Transverse colon (tissue), 4 donors: ENCODE data around the gene AP3B1.

ENCODE experiments used
- CTCF ChIP-seq, 5 experiments: fragments of 200-600 bp in 3 of 5; fragments of 450-650 bp in 2 of 5; sonication (generic) in 3 of 5; IDR thresholded peaks; 1 replicate in 2 of 5; 2 replicates in 3 of 5; pipeline ENCODE4 v1.5.1; 2016 to 2017; ENCODE audit warnings: antibody characterized with exemption in 5 of 5, inconsistent platforms in 3 of 5, mild to moderate bottlenecking in 2 of 5, moderate library complexity in 1 of 5
- POLR2AphosphoS5 ChIP-seq, 3 donors: sonication (generic); formaldehyde crosslinking; IDR thresholded peaks; one replicate each; pipeline ENCODE4 v1.6.1; 2016; ENCODE audit warnings: antibody characterized with exemption in 3 of 3

- no peak for TF ChIP-seq CTCF (IDR thresholded peaks at IDR 0.05)
- TF ChIP-seq POLR2AphosphoS5 (IDR thresholded peaks at IDR 0.05) = no peak
These were observed 304.5 kb downstream of the AP3B1 start for GRCh38 chr5:77990020-77990419.
